ENCODE data around the gene PRDM16.

PRDM16 gene

GRCh38 chr1:3360646-3361257 is 291.7 kb downstream of the PRDM16 start:
- H3K4me3 ChIP-seq (ENCODE audit: low read depth, low read length): no peak overlapping the region
- DNase-seq (ENCODE audit: low read depth): no peak

GRCh38 chr1:3363023-3363422 is 294.0 kb downstream of the PRDM16 start:
- DNase-seq (ENCODE audit: low read depth): no peak

GRCh38 chr1:3363756-3364155 is 294.8 kb downstream of the PRDM16 start:
- no peak for DNase-seq (ENCODE audit: low read depth)
- H3K4me3 ChIP-seq (ENCODE audit: low read depth, low read length): no peak overlapping the region

More at GRCh38 chr1:3363023-3363422, 294.0 kb downstream of the PRDM16 start:
- H3K4me3 ChIP-seq (ENCODE audit: low read depth, low read length): no peak overlapping the region

DNA sequence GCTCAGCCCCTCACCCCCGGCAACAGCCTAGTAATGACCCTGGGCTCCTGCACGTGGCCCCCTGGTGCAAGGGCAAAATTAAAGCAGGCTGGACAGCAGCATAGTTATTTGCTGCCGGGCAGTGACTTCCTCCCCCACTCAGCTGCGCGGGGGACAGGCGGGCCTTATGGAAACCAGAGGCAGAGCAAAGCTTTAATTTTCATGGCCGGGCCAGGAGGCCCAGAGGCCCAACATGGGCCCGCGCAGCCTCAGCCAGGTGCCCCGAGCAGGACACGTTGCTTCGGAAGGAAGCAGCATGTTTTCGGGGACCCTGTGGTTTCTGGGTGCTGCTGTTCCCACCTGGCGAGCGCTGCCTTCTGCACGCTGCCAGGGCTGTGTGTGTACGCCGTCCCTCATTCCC is 295.5 kb downstream of the PRDM16 start:
- DNase-seq (ENCODE audit: low read depth): no peak
- H3K4me3 ChIP-seq (ENCODE audit: low read depth, low read length): no peak overlapping the region

GRCh38 chr1:3364983-3365382 is 296.0 kb downstream of the PRDM16 start:
- no peak for DNase-seq (ENCODE audit: low read depth)
- no peak overlapping the region for H3K4me3 ChIP-seq (ENCODE audit: low read depth, low read length)

DNA sequence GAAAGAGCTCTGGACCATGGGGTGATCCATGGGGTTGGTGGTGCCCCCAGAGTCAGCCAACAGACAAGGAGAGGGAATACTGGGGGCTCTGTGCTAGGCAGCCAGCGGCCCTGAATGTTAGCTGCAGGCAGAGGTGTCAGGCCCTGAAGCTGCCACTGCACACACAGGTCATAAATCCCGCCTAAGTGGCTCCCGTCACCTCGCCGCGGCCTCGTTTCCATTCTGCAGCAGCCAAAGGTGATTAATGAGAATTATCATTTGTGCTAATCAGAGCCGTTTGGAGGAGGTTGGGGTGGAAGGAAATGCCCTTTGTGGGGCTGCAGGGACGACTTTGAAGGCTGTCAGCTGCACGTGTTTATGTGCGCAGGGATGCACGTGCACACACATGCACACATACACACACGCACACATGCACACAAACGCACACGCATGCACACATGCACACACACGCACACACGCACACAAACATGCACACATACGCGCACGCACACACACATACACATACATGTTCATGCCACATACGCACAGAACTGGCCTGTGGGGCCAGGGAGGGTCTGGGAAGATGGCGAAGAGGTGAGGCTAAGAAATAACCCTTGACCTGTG is 296.6 kb downstream of the PRDM16 start:
- no peak overlapping the region for H3K4me3 ChIP-seq (ENCODE audit: low read depth, low read length)
- no peak for DNase-seq (ENCODE audit: low read depth)

DNA sequence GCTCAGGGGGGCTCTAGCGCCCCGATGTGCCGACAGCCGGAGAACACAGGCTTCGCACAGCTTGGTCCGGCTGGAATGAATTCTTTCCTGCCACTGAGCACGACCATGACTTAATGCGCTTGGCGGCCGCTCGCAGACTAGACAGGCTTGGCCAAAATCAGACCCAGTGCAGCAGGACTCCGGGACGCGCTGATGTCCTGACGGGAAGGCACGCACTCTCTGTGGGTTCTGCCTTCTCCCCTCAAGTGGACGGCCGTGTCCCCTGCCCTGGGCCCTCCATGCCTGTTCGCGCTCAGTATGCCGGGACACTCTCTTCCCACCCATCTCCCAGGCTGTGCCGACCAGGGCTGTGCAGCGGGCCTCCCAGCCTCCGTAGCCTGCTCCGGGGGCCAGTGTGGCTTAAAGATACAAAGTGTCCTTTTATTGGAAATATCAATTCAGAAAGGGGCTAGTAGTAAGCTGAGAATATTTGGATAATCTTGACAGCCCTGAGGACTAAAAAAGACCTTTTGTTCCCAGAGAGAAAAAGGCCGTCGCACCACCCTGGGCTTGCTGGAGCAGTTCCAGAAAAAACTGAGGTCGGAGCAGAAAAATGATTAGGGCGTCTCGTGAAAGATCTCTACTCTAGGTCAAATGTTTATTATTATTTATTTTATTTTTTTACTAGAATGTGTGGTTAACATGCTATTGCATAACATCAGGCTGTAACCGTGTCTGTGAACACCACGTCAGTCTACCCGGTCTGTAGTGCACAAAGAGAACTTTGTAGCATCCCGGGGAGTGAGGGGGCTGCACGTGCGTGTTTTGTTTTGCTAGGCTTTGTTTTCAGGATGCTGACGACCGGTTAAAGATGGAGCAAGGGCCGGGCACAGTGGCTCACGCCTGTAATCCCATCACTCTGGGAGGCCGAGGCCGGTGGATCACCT is 297.4 kb downstream of the PRDM16 start:
- no peak overlapping the region for H3K4me3 ChIP-seq (ENCODE audit: low read depth, low read length)
- no peak for DNase-seq (ENCODE audit: low read depth)

- no peak overlapping the region for H3K4me3 ChIP-seq (ENCODE audit: low read depth, low read length)
- no peak for DNase-seq (ENCODE audit: low read depth)
Measured at GRCh38 chr1:3367376-3367775, 298.4 kb downstream of the PRDM16 start.

DNA sequence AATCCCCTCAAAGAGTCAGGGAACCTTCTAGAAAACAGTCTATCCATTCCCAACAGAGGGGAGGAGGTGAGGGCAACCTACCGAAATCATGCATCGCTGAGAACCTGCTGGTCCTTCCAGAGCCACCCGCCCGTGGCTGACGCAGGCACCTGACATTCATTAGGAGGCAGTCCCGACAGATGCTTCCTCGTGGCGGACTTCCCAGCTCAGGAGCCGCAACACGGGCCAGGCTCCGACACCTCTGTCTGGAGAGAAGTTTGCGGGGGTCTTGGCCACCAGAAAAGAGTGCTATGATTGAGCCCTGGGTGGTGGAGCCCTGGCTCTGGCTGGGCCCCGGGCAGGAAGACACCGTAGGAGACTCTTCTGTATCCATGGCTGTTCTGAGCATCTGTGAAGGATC is 299.1 kb downstream of the PRDM16 start:
- H3K4me3 ChIP-seq (ENCODE audit: low read depth, low read length): no peak overlapping the region
- DNase-seq (ENCODE audit: low read depth): no peak

DNA sequence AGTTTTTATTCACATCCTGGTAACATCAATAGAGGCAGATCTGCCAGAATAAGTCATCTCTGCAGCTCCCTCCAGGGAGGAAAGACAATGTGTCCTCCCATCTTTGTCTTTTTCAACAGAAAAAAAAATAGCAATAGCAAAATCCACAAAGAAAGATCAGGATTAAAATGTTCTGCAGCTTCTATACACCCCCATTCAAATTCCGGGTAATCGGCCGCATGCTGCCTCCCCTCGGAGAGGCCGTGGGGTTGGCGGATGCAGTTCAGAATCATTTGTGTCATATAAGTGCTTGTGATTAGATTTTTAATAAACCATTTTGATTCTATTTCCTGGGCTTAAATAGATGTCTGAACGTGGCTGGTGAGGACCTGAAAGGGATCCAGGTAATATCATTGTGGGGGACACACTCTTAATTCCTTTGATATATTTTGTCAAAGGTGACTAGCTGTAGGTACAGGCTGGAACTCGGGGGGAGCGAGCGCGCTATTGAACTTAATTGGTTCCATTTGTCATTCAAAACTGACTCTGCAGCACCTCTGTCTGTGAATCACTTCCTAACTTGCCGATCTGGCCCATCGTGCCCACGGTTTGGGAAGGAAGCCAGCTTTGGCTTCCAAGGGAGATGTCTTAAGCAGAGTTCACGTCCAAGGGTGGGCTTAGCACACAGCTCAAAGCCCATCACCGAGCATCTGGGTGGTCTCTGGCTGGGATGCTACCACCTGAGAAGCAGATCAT is 299.9 kb downstream of the PRDM16 start:
- peak; percentile 13 for DNase-seq (ENCODE audit: low read depth)
- H3K4me3 ChIP-seq (ENCODE audit: low read depth, low read length): no peak overlapping the region

- H3K4me3 ChIP-seq (ENCODE audit: low read depth, low read length): no peak overlapping the region
- peak; percentile 88 for DNase-seq (ENCODE audit: low read depth)
Measured at GRCh38 chr1:3369446-3370076, 300.6 kb downstream of the PRDM16 start.

- H3K4me3 ChIP-seq (ENCODE audit: low read depth, low read length): no peak overlapping the region
- no peak for DNase-seq (ENCODE audit: low read depth)
Measured at GRCh38 chr1:3370856-3371703, 302.1 kb downstream of the PRDM16 start.

DNA sequence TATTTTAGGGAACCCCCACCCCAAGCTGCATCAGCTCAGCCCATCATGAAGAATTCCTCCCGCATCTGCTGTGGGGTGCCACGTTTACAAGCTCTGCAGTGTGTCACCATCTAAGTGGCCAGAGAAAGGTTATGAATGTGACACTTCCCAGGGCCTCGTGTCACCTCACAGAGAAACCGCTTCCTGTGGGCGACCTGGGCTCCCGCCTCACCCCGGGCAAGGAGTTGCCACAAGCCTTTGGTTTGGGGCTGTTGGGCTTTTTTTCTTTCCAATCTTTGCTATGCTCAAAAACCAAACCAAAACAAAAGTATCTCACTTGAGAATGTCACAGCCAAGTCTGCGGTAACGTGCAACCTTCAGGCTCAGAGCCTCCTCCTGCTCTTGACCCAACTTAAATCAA is 303.3 kb downstream of the PRDM16 start:
- no peak for DNase-seq (ENCODE audit: low read depth)
- no peak overlapping the region for H3K4me3 ChIP-seq (ENCODE audit: low read depth, low read length)

- no peak overlapping the region for H3K4me3 ChIP-seq (ENCODE audit: low read depth, low read length)
- no peak for DNase-seq (ENCODE audit: low read depth)
Measured at GRCh38 chr1:3373175-3373574, 304.2 kb downstream of the PRDM16 start.

DNA sequence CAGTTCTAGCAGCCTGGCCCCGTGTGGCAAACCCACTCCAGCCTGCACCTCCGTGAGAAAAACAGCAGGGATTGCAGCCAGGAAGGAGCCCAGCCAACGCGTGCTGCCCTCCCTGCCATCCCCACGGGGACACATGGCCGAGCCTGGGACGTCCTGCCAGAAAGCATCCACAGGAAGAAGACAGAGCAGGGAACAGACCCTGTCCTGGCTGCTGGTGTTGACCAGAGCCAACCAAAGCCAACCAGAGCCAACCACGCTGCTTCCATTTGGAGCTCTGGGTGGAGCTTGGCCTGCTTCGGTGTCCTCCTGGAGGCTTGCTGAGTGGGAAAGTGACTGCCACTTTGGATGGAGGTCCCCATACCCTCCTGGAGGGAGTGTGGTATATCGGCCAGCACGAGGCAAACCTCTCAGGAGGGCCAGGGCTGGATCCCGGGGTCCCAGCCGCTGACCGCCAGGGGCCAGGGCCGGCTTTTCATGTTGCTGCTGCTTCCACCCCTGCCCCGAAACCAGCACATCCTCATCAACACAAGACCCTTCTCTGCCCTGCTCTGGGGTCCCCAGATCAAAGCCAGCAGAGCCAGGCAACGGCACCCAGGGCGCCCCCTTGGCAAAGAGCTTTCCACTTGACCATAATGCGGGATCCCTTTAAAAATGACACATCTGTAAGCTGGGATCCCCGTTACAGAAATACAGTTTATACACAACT is 304.9 kb downstream of the PRDM16 start:
- DNase-seq (ENCODE audit: low read depth): no peak

GRCh38 chr1:3375245-3375644 is 306.2 kb downstream of the PRDM16 start:
- H3K4me3 ChIP-seq (ENCODE audit: low read depth, low read length): no peak overlapping the region
- no peak for DNase-seq (ENCODE audit: low read depth)

More for the DNA sequence above, 304.9 kb downstream of the PRDM16 start:
- no peak overlapping the region for H3K4me3 ChIP-seq (ENCODE audit: low read depth, low read length)

GRCh38 chr1:3377166-3377565 is 308.2 kb downstream of the PRDM16 start:
- H3K4me3 ChIP-seq (ENCODE audit: low read depth, low read length): no peak overlapping the region
- DNase-seq (ENCODE audit: low read depth): no peak
